HCT116 (cell line): ENCODE data around the gene OR4D1. TPM values are rescaled to one million over a fixed set of nuclear protein-coding genes. Genes with fewer than 3 reads are reported as not detected.

Experiments used
- ATAC-seq: fragments of 200-7000 bp; cut with Tn5 transposase; 2 replicates; pipeline ENCODE4 v1.9.1; 2020; ENCODE audit warnings: mild to moderate bottlenecking, moderate library complexity
- BruUV-seq: library from RNA; stranded (reverse); fragments of 400-500 nt; replicated peaks from 2 replicates; lab custom pipeline; 2021; lab: Mats Ljungman, UMichigan
- CTCF ChIA-PET: fragments of 300-600 bp; sonication (Branson Sonifier 250); formaldehyde crosslinking; loops from one replicate; lab custom pipeline; 2021; ENCODE audit warnings: antibody characterized with exemption; lab: Charles Lee
- POLR2A ChIA-PET: fragments of 300-600, 350-600 bp; sonication (Branson Sonifier 250); formaldehyde crosslinking; loops from one replicate; lab custom pipeline; 2021; ENCODE audit warnings: antibody characterized with exemption; lab: Charles Lee
- RAD21 ChIA-PET, 2 experiments: fragments of 300-600 bp; sonication (Branson Sonifier 250); formaldehyde crosslinking; loops; one replicate each; lab custom pipeline; 2023; ENCODE audit warnings: low total read pairs in 2 of 2; ENCODE audit not compliant: uncharacterized antibody in 2 of 2, unreplicated experiment in 2 of 2, low non-redundant PET in 1 of 2; lab: Charles Lee
- DNase-seq: peaks from one replicate; pipeline ENCODE4 v3.0.0-alpha.2; 2010; ENCODE audit warnings: low read depth, low spot score
- H2AFZ ChIP-seq: fragments of 200-600 bp; shearing (Covaris generic), sonication (generic); 2 replicates; pipeline ENCODE4 v1.6.1; 2017; ENCODE audit warnings: low read depth, mixed run types, mixed read lengths, antibody characterized with exemption, low read length; ENCODE audit not compliant: poor library complexity, severe bottlenecking
- H3K27ac ChIP-seq: 2 replicates; pipeline ENCODE4 v1.5.1; 2012; ENCODE audit warnings: low read depth, low read length
- H3K27me3 ChIP-seq: fragments of 200-600 bp; sonication (generic); 2 replicates; pipeline ENCODE4 v1.6.1; 2016; ENCODE audit warnings: mixed run types, low read length, mixed read lengths; ENCODE audit not compliant: insufficient read depth
- H3K36me3 ChIP-seq, 2 experiments: fragments of 200-500 bp in 1 of 2; fragments of 200-600 bp in 1 of 2; sonication (Bioruptor generic) in 1 of 2; sonication (generic) in 1 of 2; 2 replicates each; pipeline versions ENCODE4 v1.5.1 to v1.6.1; 2014 to 2016; ENCODE audit warnings: low read length in 2 of 2, inconsistent platforms in 1 of 2, mixed read lengths in 1 of 2, mixed run types in 1 of 2; ENCODE audit not compliant: insufficient read depth in 2 of 2, control insufficient read depth in 1 of 2
- H3K4me1 ChIP-seq, 2 experiments: fragments of 200-600 bp in 1 of 2; sonication (generic) in 1 of 2; 2 replicates each; pipeline versions ENCODE4 v1.5.1 to v1.6.1; 2012 to 2017; ENCODE audit warnings: low read length in 2 of 2, inconsistent platforms in 1 of 2, mild to moderate bottlenecking in 1 of 2, mixed read lengths in 1 of 2, mixed run types in 1 of 2, moderate library complexity in 1 of 2; ENCODE audit not compliant: insufficient read depth in 2 of 2, control insufficient read depth in 1 of 2
- H3K4me2 ChIP-seq: fragments of 200-600 bp; sonication (generic); 2 replicates; pipeline ENCODE4 v1.6.1; 2017; ENCODE audit warnings: mixed run types, low read length, mixed read lengths
- H3K4me3 ChIP-seq, 2 experiments: fragments of 200-600 bp in 1 of 2; sonication (generic) in 1 of 2; replicated peaks in 1 of 2; 2 replicates each; pipeline ENCODE4 v1.5.1; 2011 to 2016; ENCODE audit warnings: low read length in 2 of 2, control low read depth in 1 of 2, low read depth in 1 of 2, mild to moderate bottlenecking in 1 of 2, mixed read lengths in 1 of 2, mixed run types in 1 of 2
- H3K79me2 ChIP-seq: fragments of 200-600 bp; sonication (generic); 2 replicates; pipeline ENCODE4 v1.6.1; 2017; ENCODE audit warnings: mild to moderate bottlenecking, mixed run types, low read length, moderate library complexity, mixed read lengths; ENCODE audit not compliant: insufficient read depth
- H3K9ac ChIP-seq: fragments of 200-600 bp; sonication (generic); 2 replicates; pipeline ENCODE4 v1.6.1; 2016; ENCODE audit warnings: low read length, mixed read lengths
- H3K9me2 ChIP-seq: fragments of 200-600 bp; sonication (generic), shearing (Covaris generic); 2 replicates; pipeline ENCODE4 v1.6.1; 2017; ENCODE audit warnings: mixed run types, mild to moderate bottlenecking, moderate library complexity; ENCODE audit not compliant: insufficient read depth
- H3K9me3 ChIP-seq, 2 experiments: fragments of 200-500 bp in 1 of 2; fragments of 200-600 bp in 1 of 2; sonication (Bioruptor generic) in 1 of 2; sonication (generic) in 1 of 2; 2 replicates each; pipeline ENCODE4 v1.6.1; 2014 to 2017; ENCODE audit warnings: low read length in 2 of 2, mixed read lengths in 2 of 2, inconsistent platforms in 1 of 2, low read depth in 1 of 2, mild to moderate bottlenecking in 1 of 2, mixed run types in 1 of 2, moderate library complexity in 1 of 2; ENCODE audit not compliant: control insufficient read depth in 1 of 2, insufficient read depth in 1 of 2
- H4K20me1 ChIP-seq: fragments of 200-600 bp; sonication (generic), shearing (Covaris generic); 2 replicates; pipeline ENCODE4 v1.6.1; 2017; ENCODE audit warnings: mixed run types, mild to moderate bottlenecking, moderate library complexity; ENCODE audit not compliant: insufficient read depth
- CBX3 ChIP-seq: IDR thresholded peaks from 2 replicates; pipeline ENCODE4 v1.6.1; 2012; ENCODE audit warnings: low read depth
- CEBPB ChIP-seq: IDR thresholded peaks from 2 replicates; pipeline ENCODE4 v1.6.1; 2012; ENCODE audit warnings: low read depth
- EGR1 ChIP-seq: IDR thresholded peaks from 2 replicates; pipeline ENCODE4 v1.6.1; 2012; ENCODE audit warnings: low read depth
- ELF1 ChIP-seq: IDR thresholded peaks from 2 replicates; pipeline ENCODE4 v1.6.1; 2012; ENCODE audit warnings: low read depth, borderline replicate concordance
- EZH2 ChIP-seq: fragments of 200-600 bp; sonication (generic); IDR thresholded peaks from 2 replicates; pipeline ENCODE4 v1.6.1; 2017; ENCODE audit warnings: antibody characterized with exemption, mixed run types
- EZH2phosphoT487 ChIP-seq: fragments of 200-600 bp; IDR thresholded peaks from 2 replicates; pipeline ENCODE4 v1.6.1; 2018; ENCODE audit warnings: antibody characterized with exemption, borderline replicate concordance
- FOSL1 ChIP-seq: IDR thresholded peaks from 2 replicates; pipeline ENCODE4 v1.6.1; 2012; ENCODE audit warnings: low read depth
- JUND ChIP-seq: IDR thresholded peaks from 2 replicates; pipeline ENCODE4 v1.6.1; 2012
- POLR2A ChIP-seq: IDR thresholded peaks from 2 replicates; pipeline ENCODE4 v1.7.0; 2011; ENCODE audit warnings: borderline replicate concordance; ENCODE audit not compliant: insufficient read depth, insufficient read length; ENCODE audit errors: extremely low read depth
- POLR2AphosphoS5 ChIP-seq: IDR thresholded peaks from 2 replicates; pipeline ENCODE4 v1.6.1; 2011; ENCODE audit warnings: mild to moderate bottlenecking, low read depth, low read length, moderate library complexity
- RAD21 ChIP-seq: IDR thresholded peaks from 2 replicates; pipeline ENCODE4 v1.6.1; 2012; ENCODE audit warnings: low read depth, mild to moderate bottlenecking
- SP1 ChIP-seq: IDR thresholded peaks from 2 replicates; pipeline ENCODE4 v1.6.1; 2012; ENCODE audit warnings: low read depth
- YY1 ChIP-seq: IDR thresholded peaks from 2 replicates; pipeline ENCODE4 v1.6.1; 2011; ENCODE audit warnings: low read length, low read depth, moderate library complexity, mild to moderate bottlenecking; ENCODE audit not compliant: insufficient replicate concordance; ENCODE audit errors: extremely low read depth
- ZNF274 ChIP-seq: fragments of 200-500 bp; sonication (Bioruptor generic); IDR thresholded peaks from 2 replicates; pipeline ENCODE4 v1.6.1; 2014; ENCODE audit warnings: mild to moderate bottlenecking, low read depth, low read length, inconsistent platforms
- intact Hi-C: fragments of 100-400 bp; cut with micrococcal nuclease; formaldehyde crosslinking; loops from 2 replicates; pipeline ENCODE4 v1.10.0; 2022
- total RNA-seq: library from RNA; stranded (reverse); gene quantifications from one replicate; pipeline ENCODE4 v1.2.1, GENCODE V29; 2021; ENCODE audit not compliant: unreplicated experiment
- TF ChIP-seq, protein P1 (sequence below): IDR thresholded peaks from 2 replicates; pipeline ENCODE4 v1.6.1; 2012
- TF ChIP-seq, protein P2 (sequence below): IDR thresholded peaks from 2 replicates; pipeline ENCODE4 v1.6.1; 2011; ENCODE audit warnings: mild to moderate bottlenecking, low read length, moderate library complexity; ENCODE audit not compliant: insufficient replicate concordance; ENCODE audit errors: extremely low read depth
- TF ChIP-seq, protein P3 (sequence below), 3 experiments: fragments of 200-600 bp in 1 of 3; sonication (generic) in 1 of 3; IDR thresholded peaks in 2 of 3; conservative IDR thresholded peaks in 1 of 3; 2 replicates each; pipeline ENCODE4 v1.5.1; 2012 to 2017; ENCODE audit warnings: low read depth in 2 of 3, low read length in 2 of 3, antibody characterized with exemption in 1 of 3, borderline replicate concordance in 1 of 3, control low read depth in 1 of 3, mild to moderate bottlenecking in 1 of 3, mixed read lengths in 1 of 3, mixed run types in 1 of 3, moderate library complexity in 1 of 3; ENCODE audit not compliant: insufficient read depth in 1 of 3

OR4D1 gene
- total RNA-seq, 1 experiment from 2014 or later, result not detected

DNA sequence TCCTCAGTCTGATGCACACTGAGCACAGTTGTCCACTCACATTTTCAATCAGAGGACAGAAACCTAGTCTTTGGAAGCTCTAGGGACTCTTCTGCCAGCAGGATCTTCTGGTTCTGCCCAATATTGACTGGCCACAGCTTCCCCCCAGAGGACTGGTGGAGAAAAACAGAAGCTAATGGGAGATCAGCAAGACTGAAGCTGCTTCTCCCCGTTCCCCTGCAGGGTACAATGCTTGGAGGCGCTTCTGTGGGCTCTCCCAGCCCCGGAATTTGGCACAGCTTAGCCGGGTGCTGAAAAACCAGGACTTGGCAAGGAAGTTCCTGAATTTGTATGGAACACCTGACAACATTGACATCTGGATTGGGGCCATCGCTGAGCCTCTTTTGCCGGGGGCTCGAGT, 54.7 kb downstream of the OR4D1 start:
- no peaks in the 10 kb centered on the region for H3K9me3 ChIP-seq
- H3K36me3 ChIP-seq, result 0 out of 4 replicates have a peak, but pooled peaks cover 0 to 2% of the 10 kb centered on the region in 2 experiments
- no peak overlapping the region for H3K9ac ChIP-seq
- intact Hi-C loops, result no loop called here
- no peaks in the 10 kb centered on the region for H3K79me2 ChIP-seq
- CTCF ChIA-PET, result no interaction called here
- no peak overlapping the region for H3K4me3 ChIP-seq
- RAD21 ChIA-PET, result no interaction called here
- peaks cover 0 to 3% of the 10 kb centered on the region in 2 experiments; a peak in 1 of 4 replicates for H3K4me1 ChIP-seq
- H3K9me2 ChIP-seq, result no peaks in the 10 kb centered on the region
- no peak overlapping the region for H3K27ac ChIP-seq
- H4K20me1 ChIP-seq, result no peaks in the 10 kb centered on the region
- no TSS peak for BruUV-seq
- DNase-seq (no peak), ATAC-seq (no peak)
- no peak overlapping the region for H2AFZ ChIP-seq
- TF ChIP-seq EZH2, result no peak
- TF ChIP-seq, protein P1, sequence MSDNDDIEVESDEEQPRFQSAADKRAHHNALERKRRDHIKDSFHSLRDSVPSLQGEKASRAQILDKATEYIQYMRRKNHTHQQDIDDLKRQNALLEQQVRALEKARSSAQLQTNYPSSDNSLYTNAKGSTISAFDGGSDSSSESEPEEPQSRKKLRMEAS, result no peak
- TF ChIP-seq FOSL1, result no peak
- TF ChIP-seq POLR2A, result no peak
- no peak for TF ChIP-seq ELF1
- TF ChIP-seq, protein P2, sequence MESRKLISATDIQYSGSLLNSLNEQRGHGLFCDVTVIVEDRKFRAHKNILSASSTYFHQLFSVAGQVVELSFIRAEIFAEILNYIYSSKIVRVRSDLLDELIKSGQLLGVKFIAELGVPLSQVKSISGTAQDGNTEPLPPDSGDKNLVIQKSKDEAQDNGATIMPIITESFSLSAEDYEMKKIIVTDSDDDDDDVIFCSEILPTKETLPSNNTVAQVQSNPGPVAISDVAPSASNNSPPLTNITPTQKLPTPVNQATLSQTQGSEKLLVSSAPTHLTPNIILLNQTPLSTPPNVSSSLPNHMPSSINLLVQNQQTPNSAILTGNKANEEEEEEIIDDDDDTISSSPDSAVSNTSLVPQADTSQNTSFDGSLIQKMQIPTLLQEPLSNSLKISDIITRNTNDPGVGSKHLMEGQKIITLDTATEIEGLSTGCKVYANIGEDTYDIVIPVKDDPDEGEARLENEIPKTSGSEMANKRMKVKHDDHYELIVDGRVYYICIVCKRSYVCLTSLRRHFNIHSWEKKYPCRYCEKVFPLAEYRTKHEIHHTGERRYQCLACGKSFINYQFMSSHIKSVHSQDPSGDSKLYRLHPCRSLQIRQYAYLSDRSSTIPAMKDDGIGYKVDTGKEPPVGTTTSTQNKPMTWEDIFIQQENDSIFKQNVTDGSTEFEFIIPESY, result no peak
- TF ChIP-seq EGR1, result no peak
- no peak for TF ChIP-seq SP1
- TF ChIP-seq CEBPB, result no peak
- TF ChIP-seq, protein P3, sequence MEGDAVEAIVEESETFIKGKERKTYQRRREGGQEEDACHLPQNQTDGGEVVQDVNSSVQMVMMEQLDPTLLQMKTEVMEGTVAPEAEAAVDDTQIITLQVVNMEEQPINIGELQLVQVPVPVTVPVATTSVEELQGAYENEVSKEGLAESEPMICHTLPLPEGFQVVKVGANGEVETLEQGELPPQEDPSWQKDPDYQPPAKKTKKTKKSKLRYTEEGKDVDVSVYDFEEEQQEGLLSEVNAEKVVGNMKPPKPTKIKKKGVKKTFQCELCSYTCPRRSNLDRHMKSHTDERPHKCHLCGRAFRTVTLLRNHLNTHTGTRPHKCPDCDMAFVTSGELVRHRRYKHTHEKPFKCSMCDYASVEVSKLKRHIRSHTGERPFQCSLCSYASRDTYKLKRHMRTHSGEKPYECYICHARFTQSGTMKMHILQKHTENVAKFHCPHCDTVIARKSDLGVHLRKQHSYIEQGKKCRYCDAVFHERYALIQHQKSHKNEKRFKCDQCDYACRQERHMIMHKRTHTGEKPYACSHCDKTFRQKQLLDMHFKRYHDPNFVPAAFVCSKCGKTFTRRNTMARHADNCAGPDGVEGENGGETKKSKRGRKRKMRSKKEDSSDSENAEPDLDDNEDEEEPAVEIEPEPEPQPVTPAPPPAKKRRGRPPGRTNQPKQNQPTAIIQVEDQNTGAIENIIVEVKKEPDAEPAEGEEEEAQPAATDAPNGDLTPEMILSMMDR (IDR thresholded peaks at IDR 0.05 in 2 of 3, conservative IDR thresholded peaks at IDR 0.05 in 1 of 3; ENCODE audit: borderline replicate concordance in 1 of 3, insufficient read depth in 1 of 3, low read depth in 2 of 3, low read length in 2 of 3), result no peak
- no peak for TF ChIP-seq ZNF274
- TF ChIP-seq JUND, result no peak
- no peak for TF ChIP-seq YY1
- no peak for TF ChIP-seq EZH2phosphoT487
- no peak for TF ChIP-seq CBX3
- TF ChIP-seq RAD21, result no peak
- TF ChIP-seq POLR2AphosphoS5, result no peak
- POLR2A ChIA-PET, result no interaction called here
- H3K27me3 ChIP-seq, result no peaks in the 10 kb centered on the region; the same call in 1 of the 2 replicates
- no peak overlapping the region for H3K4me2 ChIP-seq
